Tibial artery (tissue), 4 donors: ENCODE results near the gene AMFR.

Experiments
- DNase-seq, 2 donors: peaks; one replicate each; pipeline ENCODE4 v3.0.0-alpha.2; 2019
- H3K27ac ChIP-seq, 2 donors: fragments of 200-600 bp; sonication (generic) in 1 of 2; 1 replicate in 1 of 2; 2 replicates in 1 of 2; pipeline ENCODE4 v1.5.1; 2018 to 2019; ENCODE audit warnings: mild to moderate bottlenecking in 1 of 2
- H3K27me3 ChIP-seq, 2 donors: fragments of 200-600 bp; sonication (generic) in 1 of 2; one replicate each; pipeline versions ENCODE4 v1.5.1 to v1.6.0; 2016 to 2019
- H3K36me3 ChIP-seq, 3 donors: fragments of 200-600 bp; sonication (generic) in 2 of 3; one replicate each; pipeline ENCODE4 v1.5.1; 2016 to 2019; ENCODE audit warnings: mild to moderate bottlenecking in 2 of 3
- H3K4me1 ChIP-seq, 4 donors: fragments of 200-600 bp; sonication (generic) in 2 of 4; 1 replicate in 3 of 4; 2 replicates in 1 of 4; pipeline ENCODE4 v1.5.1; 2016 to 2019
- H3K4me3 ChIP-seq, 2 donors: fragments of 200-600 bp; sonication (generic) in 1 of 2; 1 replicate in 1 of 2; 2 replicates in 1 of 2; pipeline ENCODE4 v1.5.1; 2018 to 2019; ENCODE audit warnings: mild to moderate bottlenecking in 2 of 2
- H3K9me3 ChIP-seq, 3 donors: fragments of 200-600 bp; sonication (generic) in 1 of 3; one replicate each; pipeline ENCODE4 v1.5.1; 2016 to 2019
- intact Hi-C: fragments of 100-400 bp; cut with DNase I; formaldehyde crosslinking; loops from one replicate; pipeline ENCODE4 v1.15.0; 2023; ENCODE audit warnings: low total_unique reads
- TF ChIP-seq, protein P1 (sequence below), 2 experiments: fragments of 200-600 bp in 1 of 2; fragments of 450-650 bp in 1 of 2; IDR thresholded peaks; one replicate each; pipeline ENCODE4 v1.5.1; 2017 to 2019; ENCODE audit warnings: antibody characterized with exemption in 2 of 2, mild to moderate bottlenecking in 1 of 2, moderate library complexity in 1 of 2

The AMFR gene

DNA sequence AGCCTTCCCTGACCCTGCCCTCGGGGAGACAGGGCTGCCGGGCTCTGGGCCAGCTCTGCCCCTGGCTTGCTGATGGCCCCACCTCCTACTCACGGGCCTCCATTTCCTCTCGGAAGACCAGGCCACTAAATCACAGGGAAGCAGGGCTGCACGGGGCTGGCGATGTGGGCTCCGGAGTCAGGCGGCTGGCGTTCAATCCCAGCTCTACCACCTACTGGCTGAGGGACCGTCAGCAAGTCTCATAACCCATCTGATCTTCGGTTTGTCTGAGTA is 113.4 kb downstream of the AMFR start:
- H3K9me3 ChIP-seq: no peaks in the 10 kb centered on the region
- H3K27ac ChIP-seq: no peak overlapping the region
- TF ChIP-seq, protein P1, sequence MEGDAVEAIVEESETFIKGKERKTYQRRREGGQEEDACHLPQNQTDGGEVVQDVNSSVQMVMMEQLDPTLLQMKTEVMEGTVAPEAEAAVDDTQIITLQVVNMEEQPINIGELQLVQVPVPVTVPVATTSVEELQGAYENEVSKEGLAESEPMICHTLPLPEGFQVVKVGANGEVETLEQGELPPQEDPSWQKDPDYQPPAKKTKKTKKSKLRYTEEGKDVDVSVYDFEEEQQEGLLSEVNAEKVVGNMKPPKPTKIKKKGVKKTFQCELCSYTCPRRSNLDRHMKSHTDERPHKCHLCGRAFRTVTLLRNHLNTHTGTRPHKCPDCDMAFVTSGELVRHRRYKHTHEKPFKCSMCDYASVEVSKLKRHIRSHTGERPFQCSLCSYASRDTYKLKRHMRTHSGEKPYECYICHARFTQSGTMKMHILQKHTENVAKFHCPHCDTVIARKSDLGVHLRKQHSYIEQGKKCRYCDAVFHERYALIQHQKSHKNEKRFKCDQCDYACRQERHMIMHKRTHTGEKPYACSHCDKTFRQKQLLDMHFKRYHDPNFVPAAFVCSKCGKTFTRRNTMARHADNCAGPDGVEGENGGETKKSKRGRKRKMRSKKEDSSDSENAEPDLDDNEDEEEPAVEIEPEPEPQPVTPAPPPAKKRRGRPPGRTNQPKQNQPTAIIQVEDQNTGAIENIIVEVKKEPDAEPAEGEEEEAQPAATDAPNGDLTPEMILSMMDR (IDR thresholded peaks at IDR 0.05): no peak
- DNase-seq: no peak
- intact Hi-C loops: no loop called here
- H3K27me3 ChIP-seq: no peaks in the 10 kb centered on the region
- no peak overlapping the region for H3K4me3 ChIP-seq
- no peaks in the 10 kb centered on the region for H3K4me1 ChIP-seq
- H3K36me3 ChIP-seq: no peaks in the 10 kb centered on the region
